Cardiac muscle cell (in vitro differentiated cells and primary cell): ENCODE measurements around the gene RBCK1. TPM values are rescaled to one million over a fixed set of nuclear protein-coding genes. Genes with fewer than 3 reads are reported as not detected.

Source experiments
- DNase-seq, 2 donors: peaks; one replicate each; pipeline versions ENCODE4 v3.0.0 to v3.0.0-alpha.2; 2010 to 2017; ENCODE audit warnings: low read depth in 1 of 2, low spot score in 1 of 2
- H3K27ac ChIP-seq: fragments of 200-600 bp; sonication (generic); 2 replicates; pipeline ENCODE4 v1.5.1; 2016
- H3K27me3 ChIP-seq: fragments of 200-600 bp; sonication (generic); 2 replicates; pipeline ENCODE4 v1.6.0; 2016; ENCODE audit warnings: control low read depth
- H3K36me3 ChIP-seq: fragments of 200-600 bp; sonication (generic); 2 replicates; pipeline ENCODE4 v1.5.1; 2016; ENCODE audit warnings: control low read depth
- H3K4me1 ChIP-seq: fragments of 200-600 bp; sonication (generic); 2 replicates; pipeline ENCODE4 v1.8.1; 2017; ENCODE audit warnings: low read depth, mild to moderate bottlenecking, mixed run types
- H3K4me3 ChIP-seq: fragments of 200-600 bp; sonication (generic); 2 replicates; pipeline ENCODE4 v1.5.1; 2016; ENCODE audit warnings: mild to moderate bottlenecking
- H3K9me3 ChIP-seq: fragments of 200-600 bp; sonication (generic); 2 replicates; pipeline ENCODE4 v1.5.1; 2017; ENCODE audit warnings: low read depth, mild to moderate bottlenecking, control low read depth
- polyA plus RNA-seq: library from polyadenylated mRNA; unstranded; fragments of >200 nt; fragmentation: Nextera tagmentation; extraction: Ambion mirVana; gene quantifications from 2 replicates; pipeline ENCODE4 v1.2.1, GENCODE V29; 2016
- total RNA-seq: library from RNA; depleted of rRNA; stranded (reverse); fragments of >200 nt; gene quantifications from 2 replicates; pipeline ENCODE4 v1.2.3, GENCODE V29; 2016
- TF ChIP-seq, protein P1 (sequence below): IDR thresholded peaks from 2 replicates; pipeline ENCODE4 v1.5.1; 2012; ENCODE audit warnings: low read depth, mild to moderate bottlenecking, low read length

RBCK1 gene
- total and polyA plus RNA-seq, 2 experiments from 2014 or later, result 51.5 to 104 TPM

DNA sequence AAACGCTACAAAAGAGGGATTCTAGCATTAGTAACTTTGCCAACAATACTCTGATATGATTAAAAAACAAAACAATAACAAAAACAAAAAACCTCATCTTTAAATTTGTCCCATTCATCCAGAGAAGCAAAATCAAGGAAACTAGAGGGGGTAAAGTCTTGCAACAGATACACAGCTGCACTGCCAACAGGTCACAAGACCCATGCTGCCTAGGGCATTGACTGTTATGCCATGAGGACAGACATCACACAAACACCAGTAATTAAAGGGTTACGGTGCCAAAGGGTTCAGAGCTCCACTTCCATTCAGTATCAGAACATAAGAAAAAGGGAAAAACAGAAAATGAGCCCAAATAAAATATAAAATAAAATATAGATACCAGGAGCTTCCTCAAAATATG lies 52.6 kb downstream of the RBCK1 start:
- Histone ChIP-seq H3K27ac (no peak overlapping the region), H3K4me1 (peaks cover 18% of the 10 kb centered on the region), H3K36me3 (no peaks in the 10 kb centered on the region), H3K4me3 (peak overlapping the region; percentile 94), H3K27me3 (no peaks in the 10 kb centered on the region), H3K9me3 (no peaks in the 10 kb centered on the region)
- TF ChIP-seq, protein P1, sequence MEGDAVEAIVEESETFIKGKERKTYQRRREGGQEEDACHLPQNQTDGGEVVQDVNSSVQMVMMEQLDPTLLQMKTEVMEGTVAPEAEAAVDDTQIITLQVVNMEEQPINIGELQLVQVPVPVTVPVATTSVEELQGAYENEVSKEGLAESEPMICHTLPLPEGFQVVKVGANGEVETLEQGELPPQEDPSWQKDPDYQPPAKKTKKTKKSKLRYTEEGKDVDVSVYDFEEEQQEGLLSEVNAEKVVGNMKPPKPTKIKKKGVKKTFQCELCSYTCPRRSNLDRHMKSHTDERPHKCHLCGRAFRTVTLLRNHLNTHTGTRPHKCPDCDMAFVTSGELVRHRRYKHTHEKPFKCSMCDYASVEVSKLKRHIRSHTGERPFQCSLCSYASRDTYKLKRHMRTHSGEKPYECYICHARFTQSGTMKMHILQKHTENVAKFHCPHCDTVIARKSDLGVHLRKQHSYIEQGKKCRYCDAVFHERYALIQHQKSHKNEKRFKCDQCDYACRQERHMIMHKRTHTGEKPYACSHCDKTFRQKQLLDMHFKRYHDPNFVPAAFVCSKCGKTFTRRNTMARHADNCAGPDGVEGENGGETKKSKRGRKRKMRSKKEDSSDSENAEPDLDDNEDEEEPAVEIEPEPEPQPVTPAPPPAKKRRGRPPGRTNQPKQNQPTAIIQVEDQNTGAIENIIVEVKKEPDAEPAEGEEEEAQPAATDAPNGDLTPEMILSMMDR, result no peak
- DNase-seq, result peak in 1 of 2 donors; percentile 44

DNA sequence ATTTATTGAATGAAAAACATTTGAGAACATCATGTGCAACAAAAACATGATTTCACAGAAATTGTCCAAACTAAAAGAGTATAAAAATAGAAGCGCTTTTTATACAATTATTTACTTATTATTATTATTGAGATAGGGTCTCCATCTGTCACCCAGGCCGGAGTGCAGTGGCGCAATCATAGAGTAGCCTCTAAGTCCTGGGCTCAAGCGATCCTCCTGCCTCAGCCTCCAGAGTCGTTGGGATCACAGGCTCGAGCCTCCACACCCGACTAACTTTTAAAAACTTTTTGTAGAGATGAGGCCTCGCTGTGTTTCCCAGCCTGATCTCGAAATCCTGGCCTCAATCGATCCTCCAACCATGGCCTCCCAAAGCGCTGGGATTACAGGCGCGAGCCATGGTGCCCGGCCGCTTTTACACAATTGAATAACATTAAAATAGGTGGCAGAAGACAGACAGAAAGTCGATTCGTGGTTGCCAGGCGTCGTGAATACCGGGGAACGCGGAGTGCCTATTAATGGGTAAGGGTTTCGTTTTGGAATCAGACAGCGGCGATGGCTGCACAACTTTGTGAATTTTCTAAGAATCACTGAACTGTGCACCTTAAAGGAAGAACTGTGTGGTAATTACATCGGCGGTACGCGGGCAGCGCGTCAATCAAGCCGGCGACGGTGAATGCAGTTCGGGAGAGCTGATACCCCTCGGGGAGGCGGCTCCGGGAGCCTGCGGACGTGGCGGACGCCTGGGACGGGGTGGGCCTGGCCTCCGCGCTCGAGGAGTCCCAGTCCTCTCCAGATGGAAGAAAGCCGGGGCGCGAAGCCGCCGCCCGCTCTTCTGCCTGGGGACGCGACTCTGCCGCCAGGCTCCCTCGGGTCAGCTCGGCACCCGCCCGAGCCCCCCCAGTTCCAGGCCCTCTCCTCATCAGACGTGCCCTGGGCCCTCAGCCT lies 53.4 kb downstream of the RBCK1 start:
- Histone ChIP-seq H3K27me3 (no peaks in the 10 kb centered on the region), H3K27ac (peak overlapping the region; percentile 94), H3K9me3 (no peaks in the 10 kb centered on the region), H3K4me3 (peak overlapping the region; percentile 94), H3K4me1 (peaks cover 18% of the 10 kb centered on the region), H3K36me3 (no peaks in the 10 kb centered on the region)
- peak; percentile 57 to 74 for DNase-seq
- TF ChIP-seq, protein P1, result no peak

DNA sequence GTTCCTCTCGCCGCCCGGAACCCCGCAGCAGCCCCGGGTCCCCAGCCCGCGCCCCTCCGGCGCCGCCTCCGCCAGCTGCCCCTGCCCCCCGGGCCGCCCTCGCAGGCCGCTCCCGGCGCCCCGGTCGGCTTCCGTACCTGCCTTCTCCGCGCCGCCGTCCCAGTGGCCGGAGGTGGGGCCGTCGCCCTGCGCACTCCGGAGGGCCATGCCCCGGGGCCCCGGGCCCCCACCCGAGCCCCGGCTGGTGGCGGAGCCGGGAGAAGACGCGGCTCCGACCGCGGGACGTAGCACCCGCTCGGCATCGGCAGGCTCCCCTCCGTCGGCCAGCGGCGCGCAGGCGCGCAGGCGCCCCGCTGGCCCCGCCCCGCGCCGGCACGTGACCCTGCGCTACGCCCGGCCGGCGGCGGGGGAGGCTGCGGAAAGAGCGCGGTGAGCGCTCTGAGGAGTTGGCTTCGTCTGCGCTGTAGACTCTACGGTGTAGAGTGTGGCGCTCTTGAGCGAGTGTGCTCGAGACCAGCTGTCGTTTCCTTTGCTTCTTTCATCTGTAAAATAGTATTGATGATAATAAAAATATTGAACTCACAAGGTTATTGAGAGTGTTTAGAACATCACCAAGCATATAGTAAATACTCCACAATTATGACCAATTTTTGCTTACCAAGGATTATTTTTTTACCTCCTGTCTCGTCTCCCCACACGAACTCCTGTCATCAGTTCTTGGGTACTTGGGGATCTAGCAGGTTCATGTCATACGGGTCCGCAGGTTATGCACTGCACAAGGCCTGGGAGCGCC lies 54.3 kb downstream of the RBCK1 start, which contains the start of gene TBC1D20:
Gene TBC1D20, minus strand, starts transcription at position 335 of the 793 bp plus-strand sequence. Its CDS starts 128 bp downstream, at position 207.
- Histone ChIP-seq H3K4me3 (peak within 1 kb of the TSS; percentile 94), H3K4me1 (peaks cover 18% of the 10 kb centered on the region), H3K27ac (peak within 1 kb of the TSS; percentile 94), H3K36me3 (no peaks in the 10 kb centered on the region), H3K27me3 (no peaks in the 10 kb centered on the region), H3K9me3 (no peaks in the 10 kb centered on the region)
- TF ChIP-seq, protein P1, result peak; percentile 27
- DNase-seq, result peak; percentile 89 to 94

DNA sequence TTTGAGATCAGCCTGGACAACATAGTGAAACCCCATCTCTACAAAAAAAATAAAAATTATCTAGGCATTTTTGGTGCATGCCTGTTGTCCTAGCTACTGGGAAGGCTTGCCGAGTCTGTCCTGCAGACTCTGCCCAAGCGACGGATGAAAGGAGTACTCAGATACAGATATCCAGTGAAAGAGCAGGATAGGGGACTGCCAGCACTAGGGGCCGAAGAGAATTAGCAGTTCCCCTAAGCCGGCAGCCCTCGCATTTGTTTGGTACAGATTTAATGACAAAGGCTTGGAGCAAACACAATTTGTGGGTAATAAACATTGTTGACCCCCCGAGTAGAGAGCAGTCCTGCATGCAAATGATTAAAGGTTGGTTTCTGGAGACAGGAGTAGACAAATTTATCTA lies 59.7 kb downstream of the RBCK1 start:
- Histone ChIP-seq H3K27ac (no peak overlapping the region), H3K36me3 (no peaks in the 10 kb centered on the region), H3K4me1 (no peaks in the 10 kb centered on the region), H3K27me3 (no peaks in the 10 kb centered on the region), H3K9me3 (no peaks in the 10 kb centered on the region), H3K4me3 (no peak overlapping the region)
- TF ChIP-seq, protein P1, result no peak
- no peak for DNase-seq

DNA sequence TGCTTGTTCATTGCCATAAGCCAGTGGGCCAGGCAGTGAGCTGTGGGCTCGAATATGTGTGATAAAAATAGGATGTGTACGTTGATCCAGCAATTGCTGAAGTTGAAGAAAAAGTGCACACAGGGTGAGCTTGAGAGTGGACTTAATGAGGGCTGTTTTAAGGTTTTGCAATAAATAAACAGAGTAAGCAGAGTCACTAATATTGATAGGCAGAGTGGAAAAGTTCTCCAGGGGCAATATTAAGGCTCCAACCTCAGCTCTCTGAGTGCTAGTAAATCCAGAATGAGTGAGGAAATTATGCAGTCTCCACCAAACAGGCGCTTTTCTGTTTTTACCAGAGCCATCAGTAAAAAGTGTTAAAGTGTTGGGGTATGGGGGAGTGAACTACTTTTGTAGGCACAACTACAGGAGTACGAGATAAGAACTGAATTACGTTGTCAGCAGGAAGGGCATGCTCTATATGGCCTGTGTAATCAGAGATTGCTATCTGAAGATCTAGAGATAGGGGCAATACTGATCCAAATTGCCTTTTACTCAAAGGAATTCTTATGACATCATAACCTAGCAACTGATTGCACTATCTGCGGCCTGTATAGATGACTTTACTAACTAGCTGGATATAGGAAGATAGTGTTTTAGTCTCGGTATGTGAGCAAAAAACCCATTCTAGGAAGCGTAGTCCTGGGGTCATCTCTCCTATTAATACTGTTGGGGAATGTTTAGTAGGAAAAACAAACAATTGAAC lies 61.8 kb downstream of the RBCK1 start:
- H3K9me3 ChIP-seq, result no peaks in the 10 kb centered on the region
- no peak overlapping the region for H3K4me3 ChIP-seq
- no peak for DNase-seq

More for the DNA sequence above, 61.8 kb downstream of the RBCK1 start:
- TF ChIP-seq, protein P1, result no peak
- Histone ChIP-seq H3K4me1 (no peaks in the 10 kb centered on the region), H3K27me3 (no peaks in the 10 kb centered on the region), H3K36me3 (no peaks in the 10 kb centered on the region), H3K27ac (no peak overlapping the region)
